ENCODE measurements around the gene CSRP2. TPM values are rescaled to one million over a fixed set of nuclear protein-coding genes. Genes with fewer than 3 reads are reported as not detected.

Gene CSRP2
- total and polyA plus RNA-seq, 4 donors: 3.7 to 38.0 (median 26.2) TPM

DNA sequence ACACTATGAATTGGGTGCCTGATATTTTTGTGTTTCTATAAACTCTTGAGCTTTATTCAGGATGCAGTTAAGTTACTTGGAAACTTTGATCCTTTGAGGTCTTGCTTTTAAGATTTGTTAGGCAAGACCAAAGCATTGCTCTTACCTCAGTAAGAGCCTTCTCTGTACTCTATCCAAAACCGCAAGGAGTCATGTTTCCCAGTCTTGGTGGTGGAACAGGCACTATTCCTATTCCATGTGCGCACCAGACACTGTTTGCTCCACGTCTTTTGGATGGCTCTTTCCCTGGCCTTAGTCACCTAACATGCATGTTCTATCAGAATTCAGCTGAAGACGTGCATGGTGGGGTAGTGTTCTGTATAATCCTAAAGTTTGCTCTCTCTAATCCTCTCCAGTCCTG lies 23.5 kb downstream of the CSRP2 start:
- Histone ChIP-seq H3K4me1 (ENCODE audit: control insufficient read depth in 4 of 4, insufficient read depth in 4 of 4, low read length in 3 of 4) (no peaks in the 10 kb centered on the region), H3K4me3 (ENCODE audit: low read depth in 1 of 3, low read length in 3 of 3) (no peak overlapping the region), H3K36me3 (ENCODE audit: control insufficient read depth in 4 of 4, insufficient read depth in 3 of 4, low read depth in 1 of 4, low read length in 3 of 4) (peaks cover 2 to 25% (median 17%) of the 10 kb centered on the region in 4 donors), H3K27ac (ENCODE audit: low read depth in 1 of 2, low read length in 2 of 2) (no peak overlapping the region), H3K9me3 (ENCODE audit: control insufficient read depth in 4 of 4, low read length in 3 of 4) (peaks cover 0 to 5% (median 4%) of the 10 kb centered on the region in 4 donors), H3K9ac (ENCODE audit: low read depth in 1 of 2, low read length in 2 of 2) (no peak overlapping the region), H3K27me3 (ENCODE audit: control insufficient read depth in 4 of 4, insufficient read depth in 4 of 4, low read length in 3 of 4) (no peaks in the 10 kb centered on the region)
- 96% methylated on average over 4 of the region's 4 CpGs for WGBS
- DNase-seq (ENCODE audit: low spot score): no peak
- TF ChIP-seq, protein P1, sequence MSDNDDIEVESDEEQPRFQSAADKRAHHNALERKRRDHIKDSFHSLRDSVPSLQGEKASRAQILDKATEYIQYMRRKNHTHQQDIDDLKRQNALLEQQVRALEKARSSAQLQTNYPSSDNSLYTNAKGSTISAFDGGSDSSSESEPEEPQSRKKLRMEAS (IDR thresholded peaks at IDR 0.05): no peak
- TF ChIP-seq SP1 (IDR thresholded peaks at IDR 0.05) (no peak), HNF4G (IDR thresholded peaks at IDR 0.05) (no peak), JUND (IDR thresholded peaks at IDR 0.05) (no peak), RXRA (IDR thresholded peaks at IDR 0.05) (no peak), ATF3 (IDR thresholded peaks at IDR 0.05) (no peak), RAD21 (IDR thresholded peaks at IDR 0.05) (no peak), YY1 (IDR thresholded peaks at IDR 0.05) (no peak), FOXA1 (IDR thresholded peaks at IDR 0.05) (no peak), EGR1 (IDR thresholded peaks at IDR 0.05; ENCODE audit: low read depth in 2 of 2) (no peak), TAF1 (conservative IDR thresholded peaks at IDR 0.05) (no peak), GABPA (IDR thresholded peaks at IDR 0.05 in 1 of 2, conservative IDR thresholded peaks at IDR 0.05 in 1 of 2) (no peak)
- TF ChIP-seq, protein P2, sequence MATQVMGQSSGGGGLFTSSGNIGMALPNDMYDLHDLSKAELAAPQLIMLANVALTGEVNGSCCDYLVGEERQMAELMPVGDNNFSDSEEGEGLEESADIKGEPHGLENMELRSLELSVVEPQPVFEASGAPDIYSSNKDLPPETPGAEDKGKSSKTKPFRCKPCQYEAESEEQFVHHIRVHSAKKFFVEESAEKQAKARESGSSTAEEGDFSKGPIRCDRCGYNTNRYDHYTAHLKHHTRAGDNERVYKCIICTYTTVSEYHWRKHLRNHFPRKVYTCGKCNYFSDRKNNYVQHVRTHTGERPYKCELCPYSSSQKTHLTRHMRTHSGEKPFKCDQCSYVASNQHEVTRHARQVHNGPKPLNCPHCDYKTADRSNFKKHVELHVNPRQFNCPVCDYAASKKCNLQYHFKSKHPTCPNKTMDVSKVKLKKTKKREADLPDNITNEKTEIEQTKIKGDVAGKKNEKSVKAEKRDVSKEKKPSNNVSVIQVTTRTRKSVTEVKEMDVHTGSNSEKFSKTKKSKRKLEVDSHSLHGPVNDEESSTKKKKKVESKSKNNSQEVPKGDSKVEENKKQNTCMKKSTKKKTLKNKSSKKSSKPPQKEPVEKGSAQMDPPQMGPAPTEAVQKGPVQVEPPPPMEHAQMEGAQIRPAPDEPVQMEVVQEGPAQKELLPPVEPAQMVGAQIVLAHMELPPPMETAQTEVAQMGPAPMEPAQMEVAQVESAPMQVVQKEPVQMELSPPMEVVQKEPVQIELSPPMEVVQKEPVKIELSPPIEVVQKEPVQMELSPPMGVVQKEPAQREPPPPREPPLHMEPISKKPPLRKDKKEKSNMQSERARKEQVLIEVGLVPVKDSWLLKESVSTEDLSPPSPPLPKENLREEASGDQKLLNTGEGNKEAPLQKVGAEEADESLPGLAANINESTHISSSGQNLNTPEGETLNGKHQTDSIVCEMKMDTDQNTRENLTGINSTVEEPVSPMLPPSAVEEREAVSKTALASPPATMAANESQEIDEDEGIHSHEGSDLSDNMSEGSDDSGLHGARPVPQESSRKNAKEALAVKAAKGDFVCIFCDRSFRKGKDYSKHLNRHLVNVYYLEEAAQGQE (IDR thresholded peaks at IDR 0.05): no peak

- no peaks in the 10 kb centered on the region for H3K27me3 ChIP-seq (ENCODE audit: control insufficient read depth in 4 of 4, insufficient read depth in 4 of 4, low read length in 3 of 4)
- peaks cover 0 to 5% (median 4%) of the 10 kb centered on the region in 4 donors for H3K9me3 ChIP-seq (ENCODE audit: control insufficient read depth in 4 of 4, low read length in 3 of 4)
- no peak for DNase-seq (ENCODE audit: low spot score)
- peaks cover 0 to 2% (median under 1%) of the 10 kb centered on the region in 4 donors for H3K4me1 ChIP-seq (ENCODE audit: control insufficient read depth in 4 of 4, insufficient read depth in 4 of 4, low read length in 3 of 4)
- peaks cover 0 to 25% (median 17%) of the 10 kb centered on the region in 4 donors for H3K36me3 ChIP-seq (ENCODE audit: control insufficient read depth in 4 of 4, insufficient read depth in 3 of 4, low read depth in 1 of 4, low read length in 3 of 4)
- H3K27ac ChIP-seq (ENCODE audit: low read depth in 1 of 2, low read length in 2 of 2): no peak overlapping the region
- H3K4me3 ChIP-seq (ENCODE audit: low read depth in 1 of 3, low read length in 3 of 3): no peak overlapping the region
- TF ChIP-seq FOXA1 (IDR thresholded peaks at IDR 0.05) (no peak), JUND (IDR thresholded peaks at IDR 0.05) (no peak), YY1 (IDR thresholded peaks at IDR 0.05) (no peak), NR2F2 (IDR thresholded peaks at IDR 0.05) (no peak), HNF4A (conservative IDR thresholded peaks at IDR 0.05) (no peak), CTCF (IDR thresholded peaks at IDR 0.05; ENCODE audit: low read depth, low read length, missing input control) (no peak), TAF1 (conservative IDR thresholded peaks at IDR 0.05) (no peak), FOXA2 (IDR thresholded peaks at IDR 0.05) (no peak), ATF3 (IDR thresholded peaks at IDR 0.05) (no peak), GABPA (IDR thresholded peaks at IDR 0.05 in 1 of 2, conservative IDR thresholded peaks at IDR 0.05 in 1 of 2) (no peak), HNF4G (IDR thresholded peaks at IDR 0.05) (no peak), SP1 (IDR thresholded peaks at IDR 0.05) (no peak), RXRA (IDR thresholded peaks at IDR 0.05) (no peak), EGR1 (IDR thresholded peaks at IDR 0.05; ENCODE audit: low read depth in 2 of 2) (no peak), RAD21 (IDR thresholded peaks at IDR 0.05) (no peak)
- TF ChIP-seq, protein P2 (IDR thresholded peaks at IDR 0.05): no peak
- TF ChIP-seq, protein P3, sequence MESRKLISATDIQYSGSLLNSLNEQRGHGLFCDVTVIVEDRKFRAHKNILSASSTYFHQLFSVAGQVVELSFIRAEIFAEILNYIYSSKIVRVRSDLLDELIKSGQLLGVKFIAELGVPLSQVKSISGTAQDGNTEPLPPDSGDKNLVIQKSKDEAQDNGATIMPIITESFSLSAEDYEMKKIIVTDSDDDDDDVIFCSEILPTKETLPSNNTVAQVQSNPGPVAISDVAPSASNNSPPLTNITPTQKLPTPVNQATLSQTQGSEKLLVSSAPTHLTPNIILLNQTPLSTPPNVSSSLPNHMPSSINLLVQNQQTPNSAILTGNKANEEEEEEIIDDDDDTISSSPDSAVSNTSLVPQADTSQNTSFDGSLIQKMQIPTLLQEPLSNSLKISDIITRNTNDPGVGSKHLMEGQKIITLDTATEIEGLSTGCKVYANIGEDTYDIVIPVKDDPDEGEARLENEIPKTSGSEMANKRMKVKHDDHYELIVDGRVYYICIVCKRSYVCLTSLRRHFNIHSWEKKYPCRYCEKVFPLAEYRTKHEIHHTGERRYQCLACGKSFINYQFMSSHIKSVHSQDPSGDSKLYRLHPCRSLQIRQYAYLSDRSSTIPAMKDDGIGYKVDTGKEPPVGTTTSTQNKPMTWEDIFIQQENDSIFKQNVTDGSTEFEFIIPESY (IDR thresholded peaks at IDR 0.05): no peak
- TF ChIP-seq, protein P1 (IDR thresholded peaks at IDR 0.05): no peak
- WGBS: 94% methylated on average over 1 of the region's 1 CpG
- no peak overlapping the region for H3K9ac ChIP-seq (ENCODE audit: low read depth in 1 of 2, low read length in 2 of 2)
Observed at GRCh38 chr12:76852106-76852505, 26.7 kb downstream of the CSRP2 start.

All from liver (tissue), 9 donors.